Activated CD4-positive, alpha-beta T cell treated with anti-CD3 and anti-CD28 coated beads for 24 hours (primary cell): ENCODE results near the gene PTPRK.
"Not testable (repeated sequence)": the region's sequence is repeated elsewhere in the genome, so short reads cannot be mapped to it uniquely, and the experiment has no call there.

ENCODE experiments used
- DNase-seq, 2 donors: peaks; one replicate each; pipeline ENCODE4 v3.0.0-alpha.2; 2020; ENCODE audit warnings: low read depth in 2 of 2

Gene PTPRK

GRCh38 chr6:128024969-128025368 lies 495.4 kb downstream of the PTPRK start:
- no peak for DNase-seq

GRCh38 chr6:128024046-128024445 lies 496.4 kb downstream of the PTPRK start:
- no peak for DNase-seq

GRCh38 chr6:128018821-128019220 lies 501.6 kb downstream of the PTPRK start:
- DNase-seq: no peak

GRCh38 chr6:128017288-128017687 lies 503.1 kb downstream of the PTPRK start:
- DNase-seq: no peak

- DNase-seq: no peak
Measured at GRCh38 chr6:128007658-128008057, 512.7 kb downstream of the PTPRK start.

- DNase-seq: no peak
Measured at GRCh38 chr6:128005009-128005408, 515.4 kb downstream of the PTPRK start.

GRCh38 chr6:128000363-128000762 lies 520.0 kb downstream of the PTPRK start:
- no peak for DNase-seq

GRCh38 chr6:127998985-127999384 lies 521.4 kb downstream of the PTPRK start:
- no peak for DNase-seq

GRCh38 chr6:127997496-127998164 lies 522.8 kb downstream of the PTPRK start:
- DNase-seq: no peak

- DNase-seq: no peak
Measured at GRCh38 chr6:127996925-127997324, 523.5 kb downstream of the PTPRK start.

- no peak for DNase-seq
Measured at GRCh38 chr6:127992144-127992543, 528.3 kb downstream of the PTPRK start.

GRCh38 chr6:127990074-127990473 lies 530.3 kb downstream of the PTPRK start:
- DNase-seq: no peak

GRCh38 chr6:127980996-127981395 lies 539.4 kb downstream of the PTPRK start:
- DNase-seq: no peak

- DNase-seq: not testable (repeated sequence)
Measured at GRCh38 chr6:127978185-127978584, 542.2 kb downstream of the PTPRK start.

GRCh38 chr6:127976796-127977195 lies 543.6 kb downstream of the PTPRK start:
- DNase-seq: no peak

- no peak for DNase-seq
Measured at GRCh38 chr6:127976111-127976510, 544.3 kb downstream of the PTPRK start.

- peak; percentile 10 to 25 for DNase-seq
Measured at GRCh38 chr6:127972815-127973214, 547.6 kb downstream of the PTPRK start.

- DNase-seq: no peak
Measured at GRCh38 chr6:127971945-127972391, 548.4 kb downstream of the PTPRK start.

- no peak for DNase-seq
Measured at GRCh38 chr6:127971386-127971785, 549.0 kb downstream of the PTPRK start.

- no peak for DNase-seq
Measured at GRCh38 chr6:127969701-127970100, 550.7 kb downstream of the PTPRK start.

- DNase-seq: no peak
Measured at GRCh38 chr6:127968394-127968793, 552.0 kb downstream of the PTPRK start.

- no peak for DNase-seq
Measured at GRCh38 chr6:127967708-127968107, 552.7 kb downstream of the PTPRK start.

GRCh38 chr6:127966616-127967015 lies 553.8 kb downstream of the PTPRK start:
- no peak for DNase-seq

GRCh38 chr6:127963495-127963894 lies 556.9 kb downstream of the PTPRK start:
- DNase-seq: no peak
